H1 (cell line): ENCODE measurements around the gene PEX1. TPM values are rescaled to one million over a fixed set of nuclear protein-coding genes. Genes with fewer than 3 reads are reported as not detected.

Experiments used
- CTCF ChIA-PET: fragments of 300-600 bp; sonication (Branson Sonifier 250); formaldehyde crosslinking; loops from one replicate; lab custom pipeline; 2021; ENCODE audit not compliant: partially characterized antibody; lab: Charles Lee
- POLR2A ChIA-PET: fragments of 300-600 bp; sonication (Branson Sonifier 250); formaldehyde crosslinking; loops from one replicate; lab custom pipeline; 2021; ENCODE audit warnings: inconsistent platforms; ENCODE audit not compliant: partially characterized antibody; lab: Charles Lee
- DNase-seq, 2 experiments: peaks; one replicate each; pipeline versions ENCODE4 v3.0.0 to v3.0.0-alpha.2; 2010 to 2022; ENCODE audit warnings: low spot score in 2 of 2, low read depth in 1 of 2, mixed read lengths in 1 of 2
- FAIRE-seq: peaks from 2 replicates; lab custom pipeline; 2011; peaks lifted over from hg19 to GRCh38; lab: Jason Lieb, UNC
- H2AFZ ChIP-seq: 2 replicates; pipeline ENCODE4 v1.8.1; 2012; ENCODE audit warnings: low read length, inconsistent platforms
- H2AK5ac ChIP-seq: 2 replicates; pipeline ENCODE4 v1.6.1; 2013; ENCODE audit warnings: low read depth, low read length
- H2BK120ac ChIP-seq: replicated peaks from 2 replicates; pipeline ENCODE3; 2013; ENCODE audit warnings: low read depth, low read length, inconsistent platforms
- H2BK12ac ChIP-seq: 2 replicates; pipeline ENCODE4 v1.6.1; 2013; ENCODE audit warnings: low read depth, low read length
- H2BK15ac ChIP-seq: 2 replicates; pipeline ENCODE4 v1.6.1; 2013; ENCODE audit warnings: low read length
- H2BK20ac ChIP-seq: 2 replicates; pipeline ENCODE4 v1.6.1; 2013; ENCODE audit warnings: low read length
- H2BK5ac ChIP-seq: 2 replicates; pipeline ENCODE4 v1.6.1; 2013; ENCODE audit warnings: low read depth, low read length
- H3K14ac ChIP-seq: 2 replicates; pipeline ENCODE4 v1.6.1; 2013; ENCODE audit warnings: inconsistent platforms; ENCODE audit not compliant: insufficient read length
- H3K18ac ChIP-seq: 2 replicates; pipeline ENCODE4 v1.6.1; 2013; ENCODE audit warnings: low read length; ENCODE audit errors: extremely low read depth
- H3K23ac ChIP-seq: 2 replicates; pipeline ENCODE4 v1.6.1; 2013; ENCODE audit warnings: inconsistent platforms; ENCODE audit not compliant: insufficient read length
- H3K23me2 ChIP-seq: 2 replicates; pipeline ENCODE4 v1.6.1; 2013; ENCODE audit warnings: low read depth, low read length
- H3K27ac ChIP-seq: 2 replicates; pipeline ENCODE4 v1.6.1; 2011; ENCODE audit warnings: low read depth, low read length, inconsistent platforms
- H3K27me3 ChIP-seq, 4 experiments: replicated peaks in 1 of 4; 1 replicate in 1 of 4; 2 replicates in 3 of 4; pipeline versions ENCODE4 v1.6.1 to v1.8.1; 2011 to 2013; ENCODE audit warnings: low read length in 3 of 4, mild to moderate bottlenecking in 3 of 4, inconsistent platforms in 2 of 4, mixed read lengths in 2 of 4, moderate library complexity in 1 of 4; ENCODE audit not compliant: control insufficient read depth in 3 of 4, insufficient read depth in 3 of 4; ENCODE audit errors: extremely low read depth in 1 of 4
- H3K36me3 ChIP-seq, 4 experiments: 2 replicates each; pipeline versions ENCODE4 v1.6.1 to v1.8.1; 2011 to 2013; ENCODE audit warnings: mild to moderate bottlenecking in 4 of 4, low read length in 3 of 4, moderate library complexity in 2 of 4, control low read depth in 1 of 4, inconsistent platforms in 1 of 4; ENCODE audit not compliant: insufficient read depth in 4 of 4, control insufficient read depth in 2 of 4
- H3K4ac ChIP-seq: replicated peaks from 2 replicates; pipeline ENCODE3; 2013; ENCODE audit warnings: low read length, low read depth, mixed read lengths, inconsistent platforms; ENCODE audit not compliant: insufficient read length
- H3K4me1 ChIP-seq, 4 experiments: replicated peaks in 1 of 4; 1 replicate in 1 of 4; 2 replicates in 3 of 4; pipeline versions ENCODE4 v1.6.1 to v1.8.1; 2011 to 2013; ENCODE audit warnings: low read length in 3 of 4, inconsistent platforms in 2 of 4, mixed read lengths in 1 of 4; ENCODE audit not compliant: insufficient read depth in 4 of 4, control insufficient read depth in 3 of 4
- H3K4me2 ChIP-seq, 2 experiments: 2 replicates each; pipeline versions ENCODE4 v1.6.1 to v1.8.1; 2011 to 2013; ENCODE audit warnings: low read depth in 2 of 2, low read length in 2 of 2, control low read depth in 1 of 2, inconsistent platforms in 1 of 2, mild to moderate bottlenecking in 1 of 2; ENCODE audit not compliant: insufficient read depth in 1 of 2
- H3K4me3 ChIP-seq, 4 experiments: fragments of 200-600, 300-600 bp in 1 of 4; sonication (generic), shearing (Covaris generic), sonication (Bioruptor Twin) in 1 of 4; 2 replicates each; pipeline versions ENCODE4 v1.5.1 to v1.8.1; 2011 to 2016; ENCODE audit warnings: low read length in 4 of 4, low read depth in 3 of 4, control low read depth in 2 of 4, inconsistent platforms in 2 of 4, mild to moderate bottlenecking in 2 of 4, mixed read lengths in 1 of 4, moderate library complexity in 1 of 4; ENCODE audit not compliant: insufficient read depth in 2 of 4; ENCODE audit errors: extremely low read depth in 1 of 4
- H3K56ac ChIP-seq: replicated peaks from 2 replicates; pipeline ENCODE3; 2013; ENCODE audit warnings: low read depth, mild to moderate bottlenecking, mixed read lengths, low read length, inconsistent platforms; ENCODE audit not compliant: insufficient read length
- H3K79me1 ChIP-seq: 2 replicates; pipeline ENCODE4 v1.6.1; 2013; ENCODE audit warnings: low read depth, low read length, control low read depth
- H3K79me2 ChIP-seq, 2 experiments: 2 replicates each; pipeline versions ENCODE4 v1.6.1 to v1.8.1; 2012 to 2013; ENCODE audit warnings: low read length in 2 of 2, mild to moderate bottlenecking in 2 of 2, inconsistent platforms in 1 of 2; ENCODE audit not compliant: insufficient read depth in 2 of 2, control insufficient read depth in 1 of 2
- H3K9ac ChIP-seq, 4 experiments: replicated peaks in 1 of 4; 1 replicate in 1 of 4; 2 replicates in 3 of 4; pipeline versions ENCODE4 v1.6.1 to v1.8.1; 2011 to 2013; ENCODE audit warnings: low read depth in 3 of 4, low read length in 3 of 4, control low read depth in 2 of 4, mild to moderate bottlenecking in 2 of 4, moderate library complexity in 2 of 4, inconsistent platforms in 1 of 4; ENCODE audit errors: extremely low read depth in 1 of 4
- H3K9me3 ChIP-seq, 2 experiments: 2 replicates each; pipeline versions ENCODE4 v1.6.1 to v1.8.1; 2012 to 2013; ENCODE audit warnings: mild to moderate bottlenecking in 2 of 2, moderate library complexity in 2 of 2, control low read depth in 1 of 2, inconsistent platforms in 1 of 2, low read depth in 1 of 2, low read length in 1 of 2, mixed read lengths in 1 of 2; ENCODE audit not compliant: insufficient read depth in 2 of 2
- H4K20me1 ChIP-seq, 2 experiments: replicated peaks in 1 of 2; 2 replicates each; pipeline versions ENCODE3 to v1.8.1; 2011 to 2013; ENCODE audit warnings: inconsistent platforms in 2 of 2, low read length in 2 of 2, mild to moderate bottlenecking in 1 of 2; ENCODE audit not compliant: insufficient read depth in 2 of 2, control insufficient read depth in 1 of 2
- H4K5ac ChIP-seq: 2 replicates; pipeline ENCODE4 v1.6.1; 2013; ENCODE audit warnings: low read length, low read depth, mixed read lengths, inconsistent platforms; ENCODE audit not compliant: insufficient read length
- H4K8ac ChIP-seq: 2 replicates; pipeline ENCODE4 v1.8.0; 2013; ENCODE audit warnings: mild to moderate bottlenecking, moderate library complexity, low read length, inconsistent platforms; ENCODE audit not compliant: insufficient read depth; ENCODE audit errors: extremely low read depth
- H4K91ac ChIP-seq: replicated peaks from 2 replicates; pipeline ENCODE3; 2013; ENCODE audit warnings: low read length, mixed read lengths, inconsistent platforms; ENCODE audit not compliant: insufficient read length
- CBX5 ChIP-seq: fragments of 300-800, 300-1000 bp; sonication (generic); IDR thresholded peaks from 2 replicates; pipeline ENCODE4 v1.7.1; 2016; ENCODE audit warnings: antibody characterized with exemption, low read length, low read depth
- RFX5 ChIP-seq: IDR thresholded peaks from 2 replicates; pipeline ENCODE4 v1.6.1; 2011; ENCODE audit warnings: low read depth, low read length, improper control_type of control experiment, borderline replicate concordance
- whole genome bisulfite sequencing, 2 experiments: shearing (Covaris generic) in 1 of 2; methylation state at CpG; one replicate each; pipeline versions ENCODE4 v1.1.6 to v1.1.7; 2013 to 2015; ENCODE audit warnings: low lambda C conversion rate in 2 of 2, mixed read lengths in 2 of 2, inconsistent platforms in 1 of 2, low coverage in 1 of 2, missing lambda C conversion rate in 1 of 2; ENCODE audit not compliant: insufficient replicate concordance in 2 of 2, insufficient coverage in 1 of 2, insufficient read length in 1 of 2; ENCODE audit errors: extremely low coverage in 1 of 2, missing lambda C conversion rate in 1 of 2; 5-methylcytosine and 5-hydroxymethylcytosine counted together
- polyA plus RNA-seq, 7 experiments: library from polyadenylated mRNA; depleted of rRNA in 3 of 7; stranded (reverse) in 5 of 7; unstranded in 2 of 7; fragments of >200 nt in 5 of 7; fragments of 200-250 nt in 2 of 7; gene quantifications; 1 replicate in 5 of 7; 2 replicates in 1 of 7; 4 replicates in 1 of 7; pipeline versions ENCODE4 v1.2.1 to v1.2.3, GENCODE V29; 2011 to 2013; ENCODE audit warnings: missing spikeins in 2 of 7, mixed read lengths in 2 of 7
- total RNA-seq: library from RNA; stranded (reverse); fragmentation: NEBNext Ultra II Directional; extraction: Animal tissue kit (Norgen Biotek cat#: 25700); gene quantifications from 2 replicates; pipeline ENCODE4 v1.2.1, GENCODE V29; 2021

PEX1 gene
- total and polyA plus RNA-seq, 2 of the 8 experiments (the other 6 are each of a cell fraction or from before 2014, with no cell fraction given) = 16.4 to 23.9 TPM

DNA sequence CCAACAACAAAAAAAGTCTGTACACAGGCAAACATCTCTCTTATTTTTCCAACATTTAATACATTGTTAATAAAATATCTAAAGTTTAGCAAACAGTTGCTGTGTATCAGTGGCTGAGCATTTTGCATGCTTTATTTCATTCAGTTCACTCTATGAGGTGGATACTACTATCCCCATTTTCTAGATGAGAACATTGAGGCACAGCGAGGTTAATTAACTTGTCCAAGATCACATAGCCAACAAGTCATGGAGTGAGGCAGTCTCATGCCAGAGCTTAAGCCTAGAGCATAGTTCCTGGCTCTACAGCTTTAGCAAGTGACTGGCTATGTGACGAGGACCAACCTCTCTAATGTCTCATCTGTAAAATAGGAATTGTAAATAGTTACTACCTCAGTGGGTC lies 76.7 kb downstream of the PEX1 start:
- no peak overlapping the region for H2AK5ac ChIP-seq
- no peak overlapping the region for H3K14ac ChIP-seq
- H2BK12ac ChIP-seq = no peak overlapping the region
- POLR2A ChIA-PET = interaction anchor here (1.1 to 1.7 kb wide), 2 partner anchors 10 to 16 kb away, joined by 3 to 5 read pairs; no protein-coding TSS in a partner anchor
- no peak for FAIRE-seq
- H3K23ac ChIP-seq = no peak overlapping the region
- no peaks in the 10 kb centered on the region for H3K9me3 ChIP-seq
- H2BK15ac ChIP-seq = no peak overlapping the region
- H3K36me3 ChIP-seq = peaks cover 9 to 79% (median 60%) of the 10 kb centered on the region in 4 experiments
- peaks cover 0 to 22% of the 10 kb centered on the region in 2 experiments; a peak in 2 of 4 replicates for H3K79me2 ChIP-seq
- peaks cover 3% of the 10 kb centered on the region; the same call in 1 of the 2 replicates for H3K23me2 ChIP-seq
- H3K56ac ChIP-seq = no peak overlapping the region
- H4K8ac ChIP-seq = no peak overlapping the region
- no peak for DNase-seq
- H3K27ac ChIP-seq = no peak overlapping the region
- no peak overlapping the region for H4K91ac ChIP-seq
- H4K20me1 ChIP-seq = peaks cover 3 to 5% of the 10 kb centered on the region in 2 experiments
- no peak overlapping the region for H2BK20ac ChIP-seq
- no peak overlapping the region for H2BK5ac ChIP-seq
- no peak overlapping the region for H3K9ac ChIP-seq
- H3K18ac ChIP-seq = no peak overlapping the region
- TF ChIP-seq CBX5 (no peak), RFX5 (no peak)
- WGBS, 2 experiments = 88% methylated on average over 2 of the region's 2 CpGs; no CpG with 5 or more reads in 1 of the 2 experiments
- no peak overlapping the region for H3K4ac ChIP-seq
- no peak overlapping the region for H3K4me3 ChIP-seq
- no peak overlapping the region for H2BK120ac ChIP-seq
- H4K5ac ChIP-seq = no peak overlapping the region
- no peak overlapping the region for H3K4me2 ChIP-seq
- CTCF ChIA-PET = interaction anchor here (0.6 to 4.4 kb wide), 3 partner anchors 9 to 28 kb away, joined by 3 to 31 read pairs (median 3); no protein-coding TSS in a partner anchor
- no peaks in the 10 kb centered on the region; the same call in 1 of the 2 replicates for H3K79me1 ChIP-seq
- H3K4me1 ChIP-seq = no peaks in the 10 kb centered on the region
- H2AFZ ChIP-seq = no peak overlapping the region
- no peaks in the 10 kb centered on the region for H3K27me3 ChIP-seq
